Esophagus squamous epithelium (tissue), 4 donors: Measurements from ENCODE around the gene PKHD1.

Source experiments
- POLR2A ChIP-seq, 4 donors: fragments of 450-650 bp; IDR thresholded peaks; one replicate each; pipeline ENCODE4 v1.6.1; 2017; ENCODE audit warnings: antibody characterized with exemption in 4 of 4, mild to moderate bottlenecking in 4 of 4, moderate library complexity in 3 of 4
- TF ChIP-seq, protein P1 (sequence below), 6 experiments: fragments of 450-650 bp in 4 of 6; fragments of 200-600 bp in 2 of 6; sonication (generic) in 2 of 6; IDR thresholded peaks; one replicate each; pipeline ENCODE4 v1.5.1; 2016 to 2019; ENCODE audit warnings: antibody characterized with exemption in 6 of 6, mild to moderate bottlenecking in 4 of 6, moderate library complexity in 4 of 6

DNA sequence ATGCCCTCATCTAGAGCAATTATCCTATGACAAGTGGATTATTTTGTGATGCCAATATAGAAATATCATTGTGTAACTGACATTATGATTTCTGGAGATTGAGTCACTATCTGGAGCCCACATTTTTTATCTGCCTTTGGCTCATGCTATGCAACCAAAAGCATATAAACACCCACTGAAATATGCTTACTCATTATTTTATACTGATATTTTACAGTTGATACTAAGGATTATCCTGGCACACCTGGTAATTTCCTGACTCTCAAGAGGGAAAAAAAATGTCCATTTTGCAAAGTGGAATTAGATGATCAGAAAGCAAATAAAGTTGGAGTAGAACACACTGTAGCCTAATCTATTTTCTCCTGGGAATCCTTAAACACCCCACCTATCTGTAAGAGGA is 154.5 kb downstream of the PKHD1 start:
- TF ChIP-seq POLR2A (IDR thresholded peaks at IDR 0.05) = no peak
- TF ChIP-seq, protein P1, sequence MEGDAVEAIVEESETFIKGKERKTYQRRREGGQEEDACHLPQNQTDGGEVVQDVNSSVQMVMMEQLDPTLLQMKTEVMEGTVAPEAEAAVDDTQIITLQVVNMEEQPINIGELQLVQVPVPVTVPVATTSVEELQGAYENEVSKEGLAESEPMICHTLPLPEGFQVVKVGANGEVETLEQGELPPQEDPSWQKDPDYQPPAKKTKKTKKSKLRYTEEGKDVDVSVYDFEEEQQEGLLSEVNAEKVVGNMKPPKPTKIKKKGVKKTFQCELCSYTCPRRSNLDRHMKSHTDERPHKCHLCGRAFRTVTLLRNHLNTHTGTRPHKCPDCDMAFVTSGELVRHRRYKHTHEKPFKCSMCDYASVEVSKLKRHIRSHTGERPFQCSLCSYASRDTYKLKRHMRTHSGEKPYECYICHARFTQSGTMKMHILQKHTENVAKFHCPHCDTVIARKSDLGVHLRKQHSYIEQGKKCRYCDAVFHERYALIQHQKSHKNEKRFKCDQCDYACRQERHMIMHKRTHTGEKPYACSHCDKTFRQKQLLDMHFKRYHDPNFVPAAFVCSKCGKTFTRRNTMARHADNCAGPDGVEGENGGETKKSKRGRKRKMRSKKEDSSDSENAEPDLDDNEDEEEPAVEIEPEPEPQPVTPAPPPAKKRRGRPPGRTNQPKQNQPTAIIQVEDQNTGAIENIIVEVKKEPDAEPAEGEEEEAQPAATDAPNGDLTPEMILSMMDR (IDR thresholded peaks at IDR 0.05) = no peak
